SJSA1 (cell line): Measurements from ENCODE around the gene JMY. TPM values are rescaled to one million over a fixed set of nuclear protein-coding genes. Genes with fewer than 3 reads are reported as not detected.

Experiments
- DNase-seq, 2 experiments: peaks; one replicate each; pipeline ENCODE4 v3.0.0-alpha.2; 2015 to 2020; ENCODE audit warnings: low spot score in 2 of 2, low read depth in 1 of 2
- H3K27ac ChIP-seq: fragments of 250-450 bp; sonication (Bioruptor Pico); 2 replicates; pipeline ENCODE4 v1.5.1; 2020; ENCODE audit warnings: mild to moderate bottlenecking, moderate library complexity
- H3K27me3 ChIP-seq: fragments of 250-450 bp; sonication (Bioruptor Pico); replicated peaks from 2 replicates; pipeline ENCODE4 v1.5.1; 2020; ENCODE audit warnings: mild to moderate bottlenecking, moderate library complexity
- H3K36me3 ChIP-seq: fragments of 250-450 bp; sonication (Bioruptor Pico); 2 replicates; pipeline ENCODE4 v1.5.1; 2020; ENCODE audit warnings: mild to moderate bottlenecking
- H3K4me1 ChIP-seq: fragments of 250-450 bp; sonication (Bioruptor Pico); replicated peaks from 2 replicates; pipeline ENCODE4 v1.6.1; 2021; ENCODE audit warnings: mild to moderate bottlenecking
- H3K4me3 ChIP-seq: fragments of 250-450 bp; sonication (Bioruptor Pico); 2 replicates; pipeline ENCODE4 v1.5.1; 2020; ENCODE audit warnings: mild to moderate bottlenecking
- H3K9me3 ChIP-seq: fragments of 250-450 bp; sonication (Bioruptor Pico); replicated peaks from 2 replicates; pipeline ENCODE4 v1.5.1; 2020; ENCODE audit warnings: mild to moderate bottlenecking
- total RNA-seq: library from RNA; depleted of rRNA; stranded (reverse); fragments of >200 nt; shearing (Covaris generic); gene quantifications from 2 replicates; pipeline ENCODE4 v1.2.3, GENCODE V29; 2014; rRNA removed

JMY gene
- total RNA-seq, 1 experiment from 2014 or later: 2.9 TPM

- Histone ChIP-seq H3K4me3 (no peak overlapping the region), H3K9me3 (no peaks in the 10 kb centered on the region), H3K27me3 (no peaks in the 10 kb centered on the region), H3K27ac (no peak overlapping the region), H3K4me1 (peaks cover 10% of the 10 kb centered on the region), H3K36me3 (no peaks in the 10 kb centered on the region)
- DNase-seq: no peak
Measured at GRCh38 chr5:79349881-79350280, 114.0 kb downstream of the JMY start.

- Histone ChIP-seq H3K4me1 (no peaks in the 10 kb centered on the region), H3K27me3 (no peaks in the 10 kb centered on the region), H3K36me3 (no peaks in the 10 kb centered on the region), H3K4me3 (no peak overlapping the region), H3K9me3 (no peaks in the 10 kb centered on the region), H3K27ac (no peak overlapping the region)
- no peak for DNase-seq
Measured at GRCh38 chr5:79357398-79357797, 121.5 kb downstream of the JMY start.

Other genes starting within 250 kb of the JMY start
- 0.03 TPM in 1 of 2 replicates, not detected in the other for gene DMGDH, start 166.5 kb upstream of the JMY start, total RNA-seq
- gene BHMT2, start 166.4 kb upstream of the JMY start, total RNA-seq: not detected in 2 replicates
- gene BHMT, start 124.3 kb upstream of the JMY start, total RNA-seq: not detected in 2 replicates